Suppressor macrophage treated with lipopolysaccharide for 1 hour (primary cell): ENCODE data around the gene SERPINA12.

Source experiments
- DNase-seq, 3 donors: peaks; one replicate each; pipeline ENCODE4 v3.0.0-alpha.2; 2020 to 2022

The SERPINA12 gene, protein sequence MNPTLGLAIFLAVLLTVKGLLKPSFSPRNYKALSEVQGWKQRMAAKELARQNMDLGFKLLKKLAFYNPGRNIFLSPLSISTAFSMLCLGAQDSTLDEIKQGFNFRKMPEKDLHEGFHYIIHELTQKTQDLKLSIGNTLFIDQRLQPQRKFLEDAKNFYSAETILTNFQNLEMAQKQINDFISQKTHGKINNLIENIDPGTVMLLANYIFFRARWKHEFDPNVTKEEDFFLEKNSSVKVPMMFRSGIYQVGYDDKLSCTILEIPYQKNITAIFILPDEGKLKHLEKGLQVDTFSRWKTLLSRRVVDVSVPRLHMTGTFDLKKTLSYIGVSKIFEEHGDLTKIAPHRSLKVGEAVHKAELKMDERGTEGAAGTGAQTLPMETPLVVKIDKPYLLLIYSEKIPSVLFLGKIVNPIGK

DNA sequence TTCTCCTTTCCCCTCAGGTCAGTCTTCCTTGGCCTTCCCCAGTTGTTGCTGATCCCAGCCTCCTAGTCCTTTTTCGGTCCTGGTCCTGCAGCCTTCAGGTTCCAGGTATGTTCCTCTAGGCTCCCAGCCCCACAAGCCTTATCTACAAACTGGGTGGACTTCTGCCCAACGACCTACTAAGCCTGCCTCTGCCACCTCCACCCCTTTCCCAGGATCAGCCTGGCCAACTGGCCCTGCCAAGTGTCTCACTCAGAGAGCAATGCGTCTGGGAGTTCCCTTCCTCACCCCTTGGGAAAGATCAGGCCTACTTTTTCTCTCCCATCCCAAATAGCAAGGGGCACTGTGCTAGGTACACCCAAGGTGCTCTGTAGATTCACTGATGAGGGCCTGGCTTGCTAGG, at the start of gene SERPINA12:
TSS of gene SERPINA12 (minus strand) at position 114 of the 400 bp plus-strand sequence. CDS start 11,072 bp downstream, outside the sequence.
- DNase-seq: no peak

DNA sequence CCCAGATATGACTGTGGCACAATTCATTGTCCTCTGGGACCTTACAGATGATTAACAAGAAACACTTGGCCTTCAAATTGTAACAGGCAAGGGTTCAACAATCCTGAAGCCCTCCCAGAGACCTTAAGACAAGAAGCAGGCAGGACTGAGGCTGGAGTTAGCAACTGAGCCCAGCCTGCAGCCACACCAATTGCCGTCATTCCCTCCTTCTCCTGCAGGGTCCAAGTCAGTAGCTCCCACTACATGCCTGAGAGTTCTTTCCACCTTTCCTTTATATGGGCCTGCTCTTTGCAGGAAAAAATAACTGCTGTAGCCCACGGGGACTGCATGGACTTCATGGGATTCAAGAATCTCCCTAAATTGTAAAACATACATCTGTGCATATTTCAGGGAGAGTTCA, 49.6 kb upstream of the SERPINA12 start:
- DNase-seq: no peak

DNA sequence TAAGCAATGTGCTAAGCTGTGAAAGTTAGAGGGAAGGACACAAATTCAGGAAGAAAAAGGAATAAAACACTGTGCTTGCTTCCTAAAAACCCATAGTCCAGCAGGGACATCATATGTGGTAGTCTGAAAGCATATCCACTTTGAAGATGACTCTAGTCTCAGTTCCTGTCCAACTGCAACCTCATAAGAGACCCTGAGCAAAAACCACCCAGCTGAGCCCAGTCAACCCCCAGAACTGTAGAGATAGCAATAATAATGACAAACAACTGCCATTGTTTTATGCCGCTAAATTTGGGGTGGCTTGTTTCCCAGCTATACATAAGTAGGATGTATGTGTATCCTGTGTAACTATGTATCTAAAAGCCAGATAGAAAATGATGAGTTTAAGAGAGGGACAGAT, 48.1 kb upstream of the SERPINA12 start:
- no peak for DNase-seq

DNA sequence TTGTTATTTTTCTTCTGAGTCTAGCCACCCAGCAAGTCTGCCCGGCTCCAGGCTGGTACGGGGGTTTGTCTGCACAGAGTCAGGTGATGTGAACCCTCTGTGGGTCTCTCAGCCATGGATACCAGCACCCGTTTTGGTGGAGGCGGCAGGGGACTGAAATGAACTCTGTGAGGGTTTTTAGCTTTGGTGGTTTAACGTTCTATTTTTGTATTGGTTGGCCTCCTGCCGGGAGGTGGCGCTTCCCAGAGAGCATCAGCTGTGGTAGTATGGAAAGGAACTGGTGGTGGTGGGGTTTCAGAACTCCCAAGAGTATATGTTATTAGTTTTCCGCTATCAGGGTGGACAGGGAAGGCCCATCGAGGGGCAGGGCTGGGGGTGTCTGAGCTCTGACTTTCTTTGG, 46.7 kb upstream of the SERPINA12 start:
- no peak for DNase-seq

DNA sequence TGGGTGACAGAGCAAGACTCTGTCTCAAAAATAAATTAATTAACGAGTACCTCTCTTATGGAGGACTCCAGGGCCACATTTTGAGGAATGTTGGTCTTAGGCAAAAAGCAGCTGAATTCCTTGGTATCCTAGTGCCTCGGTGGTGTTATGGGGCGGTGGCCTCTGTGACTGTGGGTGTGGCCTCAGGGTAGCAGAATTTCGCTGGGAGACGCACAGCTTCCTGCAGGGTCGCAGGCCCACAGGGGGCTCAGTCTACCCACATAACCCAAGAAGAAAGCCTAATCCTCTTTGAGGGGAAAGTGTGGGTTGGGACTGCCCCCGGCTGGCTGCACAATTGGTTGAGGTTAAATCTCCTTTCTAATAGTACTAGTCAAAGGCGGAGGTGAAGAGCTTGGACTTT, 40.8 kb upstream of the SERPINA12 start:
- DNase-seq: no peak

DNA sequence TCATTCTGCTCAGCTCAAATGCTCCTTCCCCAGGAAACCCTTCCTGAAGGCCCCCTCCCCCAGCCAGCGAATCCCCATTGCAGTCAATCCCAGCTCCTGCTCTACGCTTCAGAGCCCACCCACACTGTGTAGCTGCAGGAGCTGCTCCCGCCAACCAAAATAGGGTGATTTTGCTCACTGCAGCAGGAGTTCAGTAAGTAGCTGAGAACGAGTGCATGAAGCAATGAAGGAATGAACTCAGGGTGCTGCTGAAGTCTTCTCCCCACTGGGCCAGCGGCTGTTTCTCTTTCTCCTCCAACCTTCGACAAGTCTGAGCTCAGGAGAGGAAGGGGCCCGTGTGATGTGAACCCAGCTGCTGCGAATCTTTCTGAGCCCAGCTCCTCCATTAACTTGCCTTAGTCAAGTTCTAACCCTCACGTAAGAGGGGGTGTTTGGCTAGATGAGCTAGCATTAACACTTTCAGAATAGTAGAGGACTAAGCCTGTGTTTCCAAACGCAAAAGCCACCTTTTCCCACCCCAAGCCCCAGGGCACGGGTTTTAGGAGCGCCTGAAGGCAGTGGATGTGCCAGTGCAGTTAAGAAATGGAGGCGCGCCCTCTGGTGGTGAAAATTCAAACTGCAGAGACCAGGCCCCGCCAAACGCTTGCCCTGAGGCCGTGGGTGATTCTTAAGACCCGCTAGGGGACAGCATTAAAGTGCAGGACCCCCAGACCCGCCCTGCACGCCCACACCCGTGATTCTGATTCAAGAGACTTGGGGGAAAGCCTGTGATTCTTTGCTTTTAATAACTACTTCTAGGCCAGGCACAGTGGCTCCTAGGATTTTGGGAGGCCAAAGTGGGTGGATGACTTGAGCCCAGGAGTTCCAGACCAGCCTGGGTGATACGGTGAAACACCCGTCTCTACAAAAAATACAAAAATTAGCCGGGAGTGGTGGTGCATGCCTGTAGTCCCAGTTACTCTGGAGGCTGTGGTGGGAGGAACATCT, 40.0 kb upstream of the SERPINA12 start:
- peak; percentile 58 to 75 (median 64) for DNase-seq

- DNase-seq: no peak
Observed at GRCh38 chr14:94548131-94548998, 39.1 kb upstream of the SERPINA12 start.

- no peak for DNase-seq
Observed at GRCh38 chr14:94547726-94548125, 38.5 kb upstream of the SERPINA12 start.

DNA sequence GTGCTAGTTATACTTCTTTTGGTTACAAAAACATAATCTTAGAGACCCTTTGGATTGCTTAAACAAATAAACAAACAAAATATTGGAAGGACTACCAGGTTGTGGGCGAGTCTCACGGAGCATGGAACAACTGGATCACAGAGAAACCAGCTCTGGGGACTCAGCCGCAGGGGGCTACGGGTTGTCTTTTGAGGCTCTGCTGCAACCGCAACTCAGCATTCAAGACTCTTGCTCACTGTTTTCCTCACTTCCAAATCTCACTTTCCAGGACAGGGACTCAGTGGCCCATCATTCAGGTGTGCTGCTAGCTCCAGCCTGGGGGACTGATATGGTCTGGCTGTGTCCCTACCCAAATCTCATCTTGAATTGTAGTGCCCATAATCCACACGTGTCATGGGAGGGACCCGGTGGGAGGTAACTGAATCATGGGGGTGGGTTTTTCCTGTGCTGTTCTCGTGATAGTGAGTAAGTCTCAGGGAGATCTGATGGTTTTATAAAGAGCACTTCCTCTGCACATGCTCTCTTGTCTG, 37.9 kb upstream of the SERPINA12 start:
- no peak for DNase-seq

DNA sequence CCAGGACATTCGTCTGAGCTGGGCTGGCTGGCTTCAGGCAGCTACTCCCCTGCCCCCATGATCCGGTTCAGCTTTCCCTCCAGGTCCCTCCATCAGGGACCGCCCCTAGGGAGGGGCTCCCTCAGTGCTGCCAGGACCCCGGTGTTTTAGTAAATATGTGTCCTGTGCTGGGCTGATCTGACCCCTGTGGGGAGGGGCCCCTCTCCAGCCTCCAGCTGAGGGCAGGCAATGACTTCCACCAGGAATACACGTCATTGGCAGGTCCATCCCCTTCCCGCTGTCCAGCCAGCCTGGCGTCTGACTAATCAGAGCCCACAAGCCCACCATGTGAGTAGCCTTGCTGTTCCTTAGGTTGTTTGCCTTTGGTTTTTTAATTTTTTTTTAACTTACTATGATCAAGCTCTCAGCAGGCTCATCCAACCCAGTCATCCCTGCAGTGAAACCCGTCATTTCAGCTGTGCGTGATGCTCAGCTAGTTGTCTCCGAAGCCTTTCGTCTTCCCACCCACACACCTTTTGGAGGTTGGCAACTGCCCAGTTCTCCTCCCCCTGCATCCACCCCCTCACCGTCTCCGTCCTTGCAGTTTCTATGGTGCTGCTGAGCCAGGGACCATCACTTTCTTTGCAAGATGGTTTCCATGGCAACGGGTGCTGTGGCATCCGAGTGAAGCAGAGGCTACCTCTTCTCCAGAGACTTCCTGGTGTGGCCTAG, 36.0 kb upstream of the SERPINA12 start:
- no peak for DNase-seq

DNA sequence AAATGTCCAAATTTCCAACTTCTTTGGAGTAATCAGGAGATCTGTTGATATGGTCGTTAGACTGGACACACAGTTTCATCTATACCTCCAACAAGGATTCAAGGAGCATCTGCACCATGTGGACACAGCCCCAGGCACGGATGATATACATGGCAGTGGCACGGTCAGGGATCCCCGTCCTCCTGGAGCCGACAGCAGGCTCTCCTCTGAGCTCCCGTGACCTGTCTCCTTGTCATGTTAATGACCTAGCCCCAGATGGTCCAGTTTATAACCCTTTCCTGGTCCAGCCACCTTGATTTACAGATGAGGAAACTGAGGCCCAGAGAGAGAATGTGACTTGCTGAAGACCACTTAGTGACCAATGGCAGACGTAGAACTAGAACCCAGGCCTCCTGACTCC, 35.5 kb upstream of the SERPINA12 start:
- DNase-seq: no peak

DNA sequence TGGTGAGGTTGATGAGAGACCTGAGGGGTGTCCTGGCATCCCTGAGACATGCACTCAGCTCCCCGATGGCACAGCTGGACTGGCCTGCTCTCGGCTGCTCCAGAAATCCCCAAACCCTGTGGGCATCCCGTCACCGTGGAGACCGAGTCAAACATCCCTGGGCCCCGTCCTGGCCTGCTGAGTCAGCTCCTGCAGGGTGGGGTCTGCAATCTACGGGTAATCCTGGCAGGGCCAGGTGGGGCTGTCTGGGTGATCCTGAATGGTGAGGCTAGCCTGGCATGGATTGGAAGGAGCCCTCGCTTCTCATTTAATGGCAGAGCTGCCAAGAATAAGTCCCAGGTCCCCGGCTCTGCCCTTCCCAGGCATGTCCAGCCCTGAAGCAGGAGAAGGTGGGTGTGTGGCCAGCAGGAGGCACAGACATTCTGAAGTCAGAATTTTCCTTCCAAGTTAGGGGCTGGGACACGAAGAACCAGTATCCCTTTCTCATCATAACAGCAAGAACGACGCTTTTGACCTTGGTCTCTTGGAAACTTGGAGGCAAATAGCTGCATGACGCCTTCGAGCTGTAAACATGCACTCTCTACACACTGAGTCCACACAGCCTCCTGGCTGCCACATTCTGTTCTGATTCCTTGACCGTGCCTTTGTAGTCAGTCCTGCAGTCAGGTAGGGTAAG, 34.3 kb upstream of the SERPINA12 start:
- no peak for DNase-seq

GRCh38 chr14:94542811-94543440, 33.7 kb upstream of the SERPINA12 start:
- DNase-seq: no peak

- DNase-seq: no peak
Observed at GRCh38 chr14:94542111-94542810, 33.0 kb upstream of the SERPINA12 start.

- DNase-seq: no peak
Observed at GRCh38 chr14:94541234-94541975, 32.1 kb upstream of the SERPINA12 start.

DNA sequence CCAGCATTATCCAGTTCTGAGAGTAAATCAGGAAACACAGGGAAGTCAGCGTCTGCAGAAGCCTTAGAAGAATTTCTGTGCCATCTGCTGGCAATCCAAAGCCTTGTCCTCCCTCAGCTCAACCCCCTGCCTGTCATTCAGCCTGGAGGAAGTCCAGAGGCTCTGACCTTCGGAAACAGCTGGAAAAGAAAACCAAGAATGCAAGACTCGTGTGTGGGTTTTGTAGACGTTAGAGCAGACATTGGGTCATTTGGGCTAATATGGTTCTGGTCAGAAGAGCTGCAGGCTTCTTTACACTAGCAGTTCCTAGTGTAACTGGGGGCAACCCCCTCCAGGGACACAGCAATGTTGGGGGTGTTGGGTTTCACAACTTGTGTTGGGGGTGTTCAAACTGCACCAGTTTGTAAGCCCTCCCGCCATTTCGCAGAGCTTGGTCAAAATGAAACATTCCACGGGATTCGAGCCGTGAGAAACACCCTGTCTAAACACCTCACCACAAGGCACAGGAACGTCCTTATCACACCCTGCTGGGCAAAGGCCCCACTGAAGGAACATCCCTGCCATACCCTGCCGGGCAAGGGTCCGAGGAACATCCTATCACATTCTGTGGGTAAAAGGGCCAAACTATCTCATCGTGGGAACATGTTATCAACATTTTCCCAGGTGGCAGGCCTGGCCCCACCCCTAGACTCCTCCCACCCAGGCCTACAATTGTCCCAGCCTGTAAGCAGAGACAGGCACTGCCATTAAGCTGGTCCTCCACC, 30.9 kb upstream of the SERPINA12 start:
- DNase-seq: no peak

GRCh38 chr14:94539181-94539580, 29.9 kb upstream of the SERPINA12 start:
- no peak for DNase-seq

DNA sequence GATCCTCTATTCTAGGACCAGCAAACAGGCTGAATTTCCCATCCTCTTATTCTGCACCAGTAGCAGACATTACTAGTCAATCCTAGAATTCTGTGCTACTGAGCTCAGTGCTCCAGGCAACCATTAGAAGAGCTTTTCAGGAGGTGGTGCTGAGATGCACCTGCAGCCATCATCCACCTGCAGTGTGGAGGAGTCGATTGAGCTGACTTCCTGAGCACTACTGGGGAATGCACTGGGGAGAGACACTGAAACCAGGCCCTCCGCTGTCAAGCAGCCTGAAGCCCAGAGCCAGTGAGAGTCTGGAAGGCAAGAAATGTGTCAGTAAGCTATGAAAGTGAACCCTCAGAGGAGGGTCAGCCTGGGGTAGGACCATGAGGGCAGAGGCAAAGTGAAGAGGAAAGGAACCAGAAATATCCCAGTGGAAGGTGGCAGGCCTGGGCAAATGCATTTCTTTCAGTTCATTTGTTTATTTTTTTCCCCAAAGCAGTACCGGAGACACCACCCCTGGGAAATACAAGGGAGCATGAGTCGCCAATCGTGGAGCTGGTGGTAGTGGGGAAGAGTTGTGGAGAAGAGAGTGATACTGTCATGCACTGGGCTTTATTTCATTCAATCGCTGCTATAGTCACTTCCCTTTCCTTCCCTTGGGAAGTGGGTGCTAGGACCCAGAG, 28.9 kb upstream of the SERPINA12 start:
- no peak for DNase-seq
